K562 (cell line): ENCODE results near the gene SCYL2. TPM values are rescaled to one million over a fixed set of nuclear protein-coding genes. Genes with fewer than 3 reads are reported as not detected.

Experiments
- ATAC-seq: fragments of 200-7000 bp; cut with Tn5 transposase; 3 replicates; pipeline ENCODE4 v1.9.1; 2020; ENCODE audit warnings: moderate library complexity
- BruUV-seq: library from RNA; stranded (reverse); fragments of 400-500 nt; replicated peaks from 2 replicates; lab custom pipeline; 2021; lab: Mats Ljungman, UMichigan
- CTCF ChIA-PET: fragments of 300-600 bp; formaldehyde crosslinking; extraction: SDS; loops from one replicate; lab custom pipeline; 2021; ENCODE audit warnings: low intra/inter-chr PET ratio; lab: Yijun Ruan, JAX
- POLR2A ChIA-PET: fragments of 300-600, 350-650 bp; sonication (Branson Sonifier 250); formaldehyde crosslinking; extraction: SDS; loops from one replicate; lab custom pipeline; 2021; ENCODE audit warnings: antibody characterized with exemption, inconsistent platforms; lab: Yijun Ruan, JAX
- DNase-seq, 4 experiments: peaks; one replicate each; pipeline versions ENCODE4 v3.0.0 to v3.0.0-alpha.2; 2011 to 2018; ENCODE audit warnings: low spot score in 3 of 4, mixed read lengths in 3 of 4; ENCODE audit errors: extremely low read depth in 1 of 4
- FAIRE-seq: peaks from 2 replicates; lab custom pipeline; 2011; peaks lifted over from hg19 to GRCh38; lab: Jason Lieb, UNC
- H2AFZ ChIP-seq: 2 replicates; pipeline ENCODE4 v1.6.0; 2011; ENCODE audit warnings: low read depth, low read length, control low read depth, inconsistent platforms
- H3K27ac ChIP-seq: fragments of 200-600 bp; 3 replicates; pipeline ENCODE4 v1.8.0; 2011; ENCODE audit warnings: low read depth, mild to moderate bottlenecking, control low read depth, inconsistent platforms, low read length, moderate library complexity, mixed read lengths; ENCODE audit errors: extremely low read depth
- H3K27me3 ChIP-seq, 2 experiments: fragments of 300-600 bp in 1 of 2; 2 replicates in 1 of 2; 3 replicates in 1 of 2; pipeline versions ENCODE4 v1.6.0 to v1.8.0; 2011; ENCODE audit warnings: inconsistent platforms in 2 of 2, low read length in 2 of 2, mild to moderate bottlenecking in 1 of 2, mixed read lengths in 1 of 2, moderate library complexity in 1 of 2; ENCODE audit not compliant: control insufficient read depth in 2 of 2, insufficient read depth in 2 of 2
- H3K36me3 ChIP-seq: fragments of 300-600 bp; 3 replicates; pipeline ENCODE4 v1.8.0; 2011; ENCODE audit warnings: mild to moderate bottlenecking, low read length, inconsistent platforms; ENCODE audit not compliant: control insufficient read depth, insufficient read depth
- H3K4me1 ChIP-seq, 2 experiments: fragments of 200-600 bp in 1 of 2; replicated peaks in 1 of 2; 2 replicates in 1 of 2; 3 replicates in 1 of 2; pipeline versions ENCODE4 v1.5.1 to v1.8.0; 2011; ENCODE audit warnings: inconsistent platforms in 2 of 2, low read length in 2 of 2, mild to moderate bottlenecking in 1 of 2, mixed read lengths in 1 of 2, moderate library complexity in 1 of 2; ENCODE audit not compliant: control insufficient read depth in 2 of 2, insufficient read depth in 2 of 2
- H3K4me2 ChIP-seq: 2 replicates; pipeline ENCODE4 v1.6.1; 2011; ENCODE audit warnings: low read length, control low read depth, inconsistent platforms, mixed read lengths; ENCODE audit not compliant: insufficient read depth
- H3K4me3 ChIP-seq: fragments of 200-600 bp; sonication (generic), shearing (Covaris generic); 2 replicates; pipeline ENCODE4 v1.5.1; 2016; ENCODE audit warnings: control low read depth, inconsistent platforms
- H3K79me2 ChIP-seq: fragments of 200-600 bp; 3 replicates; pipeline ENCODE4 v1.8.0; 2011; ENCODE audit warnings: low read length, inconsistent platforms; ENCODE audit not compliant: control insufficient read depth, insufficient read depth
- H3K9ac ChIP-seq, 2 experiments: 2 replicates each; pipeline versions ENCODE4 v1.6.0 to v1.6.1; 2011; ENCODE audit warnings: low read depth in 2 of 2, low read length in 2 of 2, control low read depth in 1 of 2, inconsistent platforms in 1 of 2, mild to moderate bottlenecking in 1 of 2, mixed read lengths in 1 of 2; ENCODE audit not compliant: insufficient read depth in 1 of 2
- H3K9me1 ChIP-seq: one replicate; pipeline ENCODE4 v1.6.0; 2011; ENCODE audit warnings: inconsistent platforms, mild to moderate bottlenecking, low read length, moderate library complexity; ENCODE audit not compliant: control insufficient read depth, insufficient read depth
- H3K9me3 ChIP-seq: replicated peaks from 2 replicates; pipeline ENCODE4 v1.5.1; 2011; ENCODE audit warnings: low read depth, low read length, inconsistent platforms; ENCODE audit not compliant: control insufficient read depth, insufficient read depth
- H4K20me1 ChIP-seq: replicated peaks from 2 replicates; pipeline ENCODE4 v1.6.1; 2011; ENCODE audit warnings: low read length, inconsistent platforms, mixed read lengths; ENCODE audit not compliant: control insufficient read depth, insufficient read depth
- ARNT ChIP-seq, 2 experiments: fragments of 450-650 bp; IDR thresholded peaks; 2 replicates each; pipeline ENCODE4 v1.6.1; 2016; ENCODE audit warnings: mild to moderate bottlenecking in 1 of 2
- EP300 ChIP-seq: IDR thresholded peaks from 2 replicates; pipeline ENCODE4 v1.6.1; 2012; ENCODE audit warnings: low read length, improper control_type of control experiment
- HDAC1 ChIP-seq, 2 experiments: fragments of 450-650 bp; IDR thresholded peaks; 2 replicates each; pipeline ENCODE4 v1.6.1; 2016 to 2017; ENCODE audit warnings: inconsistent platforms in 1 of 2, mild to moderate bottlenecking in 1 of 2, moderate library complexity in 1 of 2
- KDM4B ChIP-seq, 2 experiments: fragments of 450-650 bp in 1 of 2; sonication (generic) in 1 of 2; IDR thresholded peaks; 2 replicates each; pipeline ENCODE4 v1.6.1; 2016 to 2017; ENCODE audit warnings: borderline replicate concordance in 2 of 2, antibody characterized with exemption in 1 of 2, low read depth in 1 of 2, mild to moderate bottlenecking in 1 of 2
- KLF1 ChIP-seq: fragments of 450-650 bp; IDR thresholded peaks from 2 replicates; pipeline ENCODE4 v1.6.1; 2016; ENCODE audit warnings: missing genetic modification characterization, missing compliant biosample characterization
- MAFK ChIP-seq: IDR thresholded peaks from 2 replicates; pipeline ENCODE4 v1.6.1; 2011; ENCODE audit warnings: low read length, improper control_type of control experiment
- NFE2L1 ChIP-seq: fragments of 450-650 bp; IDR thresholded peaks from 2 replicates; pipeline ENCODE4 v1.6.1; 2016; ENCODE audit warnings: missing genetic modification characterization, low read depth, mild to moderate bottlenecking, missing compliant biosample characterization, moderate library complexity, borderline replicate concordance
- PHB2 ChIP-seq: fragments of 450-650 bp; IDR thresholded peaks from 2 replicates; pipeline ENCODE4 v1.6.1; 2017; ENCODE audit warnings: low read depth
- PHF21A ChIP-seq: fragments of 450-650 bp; IDR thresholded peaks from 2 replicates; pipeline ENCODE4 v1.6.1; 2017; ENCODE audit warnings: low read depth, borderline replicate concordance
- PHF8 ChIP-seq: fragments of 200-600 bp; sonication (generic); IDR thresholded peaks from 2 replicates; pipeline ENCODE4 v1.6.1; 2012; ENCODE audit warnings: mixed run types, mild to moderate bottlenecking, inconsistent platforms, low read length, moderate library complexity, borderline replicate concordance
- PHTF2 ChIP-seq: fragments of 250-450 bp; sonication (Bioruptor Pico); IDR thresholded peaks from 2 replicates; pipeline ENCODE4 v1.5.0; 2021; ENCODE audit warnings: mild to moderate bottlenecking
- POLR3G ChIP-seq: IDR thresholded peaks from 2 replicates; pipeline ENCODE4 v1.6.1; 2011; ENCODE audit not compliant: insufficient read length, insufficient replicate concordance; ENCODE audit errors: extremely low read depth
- SRSF9 ChIP-seq: fragments of 200-400 bp; formaldehyde crosslinking; IDR thresholded peaks from 2 replicates; pipeline ENCODE4 v1.6.1; 2017; ENCODE audit warnings: low read depth, low read length, borderline replicate concordance
- TSC22D4 ChIP-seq: fragments of 450-650 bp; IDR thresholded peaks from 2 replicates; pipeline ENCODE4 v1.6.1; 2016; ENCODE audit warnings: missing genetic modification characterization, missing biosample characterization, control low read depth
- ZBTB7A ChIP-seq: IDR thresholded peaks from 2 replicates; pipeline ENCODE4 v1.6.1; 2011; ENCODE audit warnings: low read depth, mild to moderate bottlenecking, low read length, moderate library complexity, borderline replicate concordance; ENCODE audit not compliant: control insufficient read depth
- ZEB2 ChIP-seq: fragments of 450-650 bp; IDR thresholded peaks from 2 replicates; pipeline ENCODE4 v1.6.1; 2016
- WGBS: fragments of 100-300 bp; shearing (Covaris generic); methylation state at CpG from one replicate; pipeline ENCODE4 v1.1.6; 2016; ENCODE audit warnings: low coverage, mixed read lengths; ENCODE audit not compliant: insufficient coverage; ENCODE audit errors: missing lambda C conversion rate; 5-methylcytosine and 5-hydroxymethylcytosine counted together
- in situ Hi-C: fragments of 300-500 bp; cut with MboI; formaldehyde crosslinking; loops from 4 replicates; pipeline ENCODE4 v1.15.0; 2018; ENCODE audit warnings: inconsistent platforms, mixed read lengths
- intact Hi-C: fragments of 100-400 bp; cut with micrococcal nuclease; formaldehyde crosslinking; loops from 2 replicates; pipeline ENCODE4 v1.14.2; 2022
- polyA plus RNA-seq, 8 experiments: library from polyadenylated mRNA; depleted of rRNA in 4 of 8; stranded (reverse) in 5 of 8; unstranded in 3 of 8; fragments of >200 nt; fragmentation: Nextera tagmentation in 2 of 8; fragmentation: Illumina TruSeq in 1 of 8; extraction: Ambion mirVana in 2 of 8; extraction: Trizol in 1 of 8; gene quantifications; 2 replicates each; pipeline versions ENCODE4 v1.2.1 to v1.2.3, GENCODE V29; 2011 to 2014; ENCODE audit warnings: inconsistent platforms in 1 of 8, missing spikeins in 1 of 8
- total RNA-seq, 7 experiments: library from RNA; depleted of rRNA in 6 of 7; stranded (reverse); fragments of >200 nt in 6 of 7; fragmentation: Illumina TruSeq in 2 of 7; extraction: Trizol in 2 of 7; gene quantifications; 2 replicates each; pipeline versions ENCODE4 v1.2.1 to v1.2.3, GENCODE V29; 2011 to 2021; ENCODE audit warnings: low replicate concordance in 1 of 7
- TF ChIP-seq, protein P1 (sequence below): sonication (generic); formaldehyde crosslinking; IDR thresholded peaks from 2 replicates; pipeline ENCODE4 v1.8.0; 2022; ENCODE audit warnings: mild to moderate bottlenecking, missing genetic modification reagents, borderline replicate concordance
- TF ChIP-seq, protein P2 (sequence below): fragments of 450-650 bp; IDR thresholded peaks from 2 replicates; pipeline ENCODE4 v1.6.1; 2017; ENCODE audit warnings: mild to moderate bottlenecking, moderate library complexity
- TF ChIP-seq, protein P3 (sequence below), 2 experiments: fragments of 250-450 bp in 1 of 2; fragments of 450-650 bp in 1 of 2; sonication (Bioruptor Pico) in 1 of 2; IDR thresholded peaks; 2 replicates each; pipeline versions ENCODE4 v1.6.1 to v1.8.0; 2016 to 2021; ENCODE audit warnings: mild to moderate bottlenecking in 2 of 2, moderate library complexity in 2 of 2, missing compliant biosample characterization in 1 of 2, missing genetic modification characterization in 1 of 2

SCYL2 gene
- total and polyA plus RNA-seq, 9 of the 15 experiments (the other 6 are each of a cell fraction or from before 2014, with no cell fraction given): 9.9 to 49.0 (median 32.9) TPM

DNA sequence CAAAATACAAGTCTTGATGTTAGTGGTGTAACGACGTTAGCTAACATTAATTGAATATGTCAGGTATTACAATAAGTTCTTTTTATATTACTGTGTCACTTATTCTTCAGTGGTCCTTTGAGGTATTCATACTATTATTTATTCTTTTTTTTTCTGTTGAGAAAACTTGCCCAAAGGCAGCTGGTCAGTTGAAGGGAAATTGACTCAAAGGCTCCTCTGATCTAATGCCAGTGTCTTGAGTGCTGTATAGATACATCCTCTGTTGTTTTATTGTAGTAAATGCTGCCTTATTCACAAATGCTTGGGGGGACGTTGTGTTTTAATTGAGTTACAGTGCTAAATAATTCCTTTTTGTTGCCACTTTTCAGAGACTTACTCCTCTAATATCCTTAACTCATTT lies 23.0 kb downstream of the SCYL2 start:
- H3K4me3 ChIP-seq: no peak overlapping the region
- in situ Hi-C loops (no loop called here), intact Hi-C loops (no loop called here)
- H3K27me3 ChIP-seq: no peaks in the 10 kb centered on the region
- H3K9me3 ChIP-seq: no peaks in the 10 kb centered on the region
- WGBS: 90% methylated on average over 3 of the region's 3 CpGs
- H3K27ac ChIP-seq: no peak overlapping the region
- CTCF ChIA-PET: no interaction called here
- DNase-seq (no peak), ATAC-seq (no peak), FAIRE-seq (no peak)
- TF ChIP-seq TSC22D4 (tag): no peak
- TF ChIP-seq MAFK: no peak
- no peak for TF ChIP-seq ZEB2
- no peak for TF ChIP-seq PHF21A
- TF ChIP-seq ARNT (IDR thresholded peaks at IDR 0.05): no peak
- TF ChIP-seq KLF1 (tag): no peak
- TF ChIP-seq, protein P1, sequence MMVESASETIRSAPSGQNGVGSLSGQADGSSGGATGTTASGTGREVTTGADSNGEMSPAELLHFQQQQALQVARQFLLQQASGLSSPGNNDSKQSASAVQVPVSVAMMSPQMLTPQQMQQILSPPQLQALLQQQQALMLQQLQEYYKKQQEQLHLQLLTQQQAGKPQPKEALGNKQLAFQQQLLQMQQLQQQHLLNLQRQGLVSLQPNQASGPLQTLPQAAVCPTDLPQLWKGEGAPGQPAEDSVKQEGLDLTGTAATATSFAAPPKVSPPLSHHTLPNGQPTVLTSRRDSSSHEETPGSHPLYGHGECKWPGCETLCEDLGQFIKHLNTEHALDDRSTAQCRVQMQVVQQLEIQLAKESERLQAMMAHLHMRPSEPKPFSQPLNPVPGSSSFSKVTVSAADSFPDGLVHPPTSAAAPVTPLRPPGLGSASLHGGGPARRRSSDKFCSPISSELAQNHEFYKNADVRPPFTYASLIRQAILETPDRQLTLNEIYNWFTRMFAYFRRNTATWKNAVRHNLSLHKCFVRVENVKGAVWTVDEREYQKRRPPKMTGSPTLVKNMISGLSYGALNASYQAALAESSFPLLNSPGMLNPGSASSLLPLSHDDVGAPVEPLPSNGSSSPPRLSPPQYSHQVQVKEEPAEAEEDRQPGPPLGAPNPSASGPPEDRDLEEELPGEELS (CRISPR knock-in tag): no peak
- no peak for TF ChIP-seq KDM4B (IDR thresholded peaks at IDR 0.05; ENCODE audit: borderline replicate concordance in 2 of 2, low read depth in 1 of 2)
- TF ChIP-seq, protein P2, sequence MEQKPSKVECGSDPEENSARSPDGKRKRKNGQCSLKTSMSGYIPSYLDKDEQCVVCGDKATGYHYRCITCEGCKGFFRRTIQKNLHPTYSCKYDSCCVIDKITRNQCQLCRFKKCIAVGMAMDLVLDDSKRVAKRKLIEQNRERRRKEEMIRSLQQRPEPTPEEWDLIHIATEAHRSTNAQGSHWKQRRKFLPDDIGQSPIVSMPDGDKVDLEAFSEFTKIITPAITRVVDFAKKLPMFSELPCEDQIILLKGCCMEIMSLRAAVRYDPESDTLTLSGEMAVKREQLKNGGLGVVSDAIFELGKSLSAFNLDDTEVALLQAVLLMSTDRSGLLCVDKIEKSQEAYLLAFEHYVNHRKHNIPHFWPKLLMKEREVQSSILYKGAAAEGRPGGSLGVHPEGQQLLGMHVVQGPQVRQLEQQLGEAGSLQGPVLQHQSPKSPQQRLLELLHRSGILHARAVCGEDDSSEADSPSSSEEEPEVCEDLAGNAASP: no peak
- TF ChIP-seq, protein P3, sequence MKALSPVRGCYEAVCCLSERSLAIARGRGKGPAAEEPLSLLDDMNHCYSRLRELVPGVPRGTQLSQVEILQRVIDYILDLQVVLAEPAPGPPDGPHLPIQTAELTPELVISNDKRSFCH (CRISPR knock-in tag; IDR thresholded peaks at IDR 0.05): no peak
- TF ChIP-seq, protein P3 (tag; IDR thresholded peaks at IDR 0.05): no peak
- TF ChIP-seq SRSF9: no peak
- no peak for TF ChIP-seq NFE2L1 (tag)
- no peak for TF ChIP-seq PHB2
- no peak for TF ChIP-seq PHF8
- no peak for TF ChIP-seq ZBTB7A
- no peak for TF ChIP-seq PHTF2
- TF ChIP-seq POLR3G: no peak
- TF ChIP-seq EP300: no peak
- no peak for TF ChIP-seq HDAC1 (IDR thresholded peaks at IDR 0.05)
- no peaks in the 10 kb centered on the region; a peak in 1 of 5 replicates for H3K4me1 ChIP-seq
- H3K4me2 ChIP-seq: no peak overlapping the region
- BruUV-seq: no TSS peak
- H2AFZ ChIP-seq: no peak overlapping the region
- H3K79me2 ChIP-seq: peaks cover 6% of the 10 kb centered on the region; the same call in 1 of the 3 replicates
- POLR2A ChIA-PET: interaction anchor here (1.4 kb wide), 1 partner anchor 11 kb away, joined by 4 read pairs; no protein-coding TSS in a partner anchor
- no peak overlapping the region for H3K9ac ChIP-seq
- H3K36me3 ChIP-seq: peaks cover 32% of the 10 kb centered on the region
- H3K9me1 ChIP-seq: no peaks in the 10 kb centered on the region
- no peaks in the 10 kb centered on the region for H4K20me1 ChIP-seq
